Bronchial epithelial cell (primary cell): ENCODE results near the gene PDE6C. TPM values are rescaled to one million over a fixed set of nuclear protein-coding genes. Genes with fewer than 3 reads are reported as not detected.
A peak's percentile ranks its signal among the peaks of the same experiment; 100 is the strongest.

Source experiments
- DNase-seq: peaks from one replicate; pipeline ENCODE4 v3.0.0-alpha.2; 2010; ENCODE audit warnings: low read depth
- FAIRE-seq: peaks from 2 replicates; lab custom pipeline; 2011; peaks lifted over from hg19 to GRCh38; lab: Jason Lieb, UNC
- H3K27me3 ChIP-seq: 2 replicates; pipeline ENCODE4 v1.5.1; 2011; ENCODE audit warnings: low read length; ENCODE audit not compliant: control insufficient read depth, insufficient read depth
- H3K36me3 ChIP-seq: 2 replicates; pipeline ENCODE4 v1.5.1; 2011; ENCODE audit warnings: low read length; ENCODE audit not compliant: control insufficient read depth, insufficient read depth
- H3K4me3 ChIP-seq: 2 replicates; pipeline ENCODE4 v1.5.1; 2011; ENCODE audit warnings: mild to moderate bottlenecking, low read depth, low read length, control low read depth
- total RNA-seq: library from RNA; depleted of rRNA; stranded (reverse); fragments of >200 nt; gene quantifications from 2 replicates; pipeline ENCODE4 v1.2.1, GENCODE V29; 2014
- TF ChIP-seq, protein P1 (sequence below): IDR thresholded peaks from 2 replicates; pipeline ENCODE4 v1.5.1; 2011; ENCODE audit warnings: mild to moderate bottlenecking, moderate library complexity, low read length, control low read depth, inconsistent platforms; ENCODE audit not compliant: insufficient read depth, severe bottlenecking

Gene PDE6C
- total RNA-seq, 1 donor from 2014 or later = not detected

DNA sequence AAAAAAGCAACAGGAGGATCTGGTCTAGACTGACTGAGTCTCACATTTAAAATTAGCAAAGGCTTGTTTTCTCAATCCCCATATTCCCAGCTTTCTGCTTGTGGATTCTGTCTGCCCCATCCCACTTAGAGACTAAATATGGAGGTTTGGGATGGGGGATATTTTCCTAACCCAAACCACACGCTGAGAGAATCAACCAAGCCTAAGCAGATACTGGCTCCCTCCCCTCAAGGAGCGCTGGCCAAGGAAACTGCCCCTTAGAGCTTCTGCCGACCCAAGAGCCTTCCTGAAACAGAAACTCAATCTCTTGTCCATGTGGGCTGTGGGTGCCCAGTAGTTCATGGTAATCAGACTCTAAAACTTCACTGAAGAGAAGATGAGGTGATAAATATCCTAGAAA is 42.0 kb upstream of the PDE6C start:
- no peak overlapping the region for H3K4me3 ChIP-seq
- H3K27me3 ChIP-seq = peaks cover 33% of the 10 kb centered on the region
- no peak for FAIRE-seq
- H3K36me3 ChIP-seq = no peaks in the 10 kb centered on the region
- DNase-seq = no peak
- TF ChIP-seq, protein P1, sequence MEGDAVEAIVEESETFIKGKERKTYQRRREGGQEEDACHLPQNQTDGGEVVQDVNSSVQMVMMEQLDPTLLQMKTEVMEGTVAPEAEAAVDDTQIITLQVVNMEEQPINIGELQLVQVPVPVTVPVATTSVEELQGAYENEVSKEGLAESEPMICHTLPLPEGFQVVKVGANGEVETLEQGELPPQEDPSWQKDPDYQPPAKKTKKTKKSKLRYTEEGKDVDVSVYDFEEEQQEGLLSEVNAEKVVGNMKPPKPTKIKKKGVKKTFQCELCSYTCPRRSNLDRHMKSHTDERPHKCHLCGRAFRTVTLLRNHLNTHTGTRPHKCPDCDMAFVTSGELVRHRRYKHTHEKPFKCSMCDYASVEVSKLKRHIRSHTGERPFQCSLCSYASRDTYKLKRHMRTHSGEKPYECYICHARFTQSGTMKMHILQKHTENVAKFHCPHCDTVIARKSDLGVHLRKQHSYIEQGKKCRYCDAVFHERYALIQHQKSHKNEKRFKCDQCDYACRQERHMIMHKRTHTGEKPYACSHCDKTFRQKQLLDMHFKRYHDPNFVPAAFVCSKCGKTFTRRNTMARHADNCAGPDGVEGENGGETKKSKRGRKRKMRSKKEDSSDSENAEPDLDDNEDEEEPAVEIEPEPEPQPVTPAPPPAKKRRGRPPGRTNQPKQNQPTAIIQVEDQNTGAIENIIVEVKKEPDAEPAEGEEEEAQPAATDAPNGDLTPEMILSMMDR = no peak

DNA sequence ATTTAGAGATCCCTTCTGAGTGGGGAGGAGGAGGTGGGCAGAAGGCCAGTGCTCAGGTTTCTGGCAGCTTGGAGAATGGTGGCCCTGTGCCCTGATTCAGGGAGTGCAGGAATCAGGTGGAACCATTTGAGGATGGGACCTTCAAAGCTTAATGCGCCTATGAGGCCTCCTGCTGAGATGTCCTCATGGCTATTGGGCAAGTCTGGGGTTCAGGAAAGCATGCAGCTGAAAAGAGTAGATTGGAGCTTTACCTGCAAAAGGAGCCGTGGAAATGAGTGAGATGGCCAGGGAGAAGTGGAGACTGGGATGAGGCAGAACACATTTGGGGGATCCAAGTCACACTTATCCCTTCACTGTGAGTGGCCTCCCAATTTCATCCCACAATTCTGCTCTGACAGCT is 39.7 kb upstream of the PDE6C start:
- TF ChIP-seq, protein P1 = no peak
- Histone ChIP-seq H3K27me3 (peaks cover 18% of the 10 kb centered on the region), H3K36me3 (no peaks in the 10 kb centered on the region), H3K4me3 (no peak overlapping the region)
- FAIRE-seq (no peak), DNase-seq (no peak)

DNA sequence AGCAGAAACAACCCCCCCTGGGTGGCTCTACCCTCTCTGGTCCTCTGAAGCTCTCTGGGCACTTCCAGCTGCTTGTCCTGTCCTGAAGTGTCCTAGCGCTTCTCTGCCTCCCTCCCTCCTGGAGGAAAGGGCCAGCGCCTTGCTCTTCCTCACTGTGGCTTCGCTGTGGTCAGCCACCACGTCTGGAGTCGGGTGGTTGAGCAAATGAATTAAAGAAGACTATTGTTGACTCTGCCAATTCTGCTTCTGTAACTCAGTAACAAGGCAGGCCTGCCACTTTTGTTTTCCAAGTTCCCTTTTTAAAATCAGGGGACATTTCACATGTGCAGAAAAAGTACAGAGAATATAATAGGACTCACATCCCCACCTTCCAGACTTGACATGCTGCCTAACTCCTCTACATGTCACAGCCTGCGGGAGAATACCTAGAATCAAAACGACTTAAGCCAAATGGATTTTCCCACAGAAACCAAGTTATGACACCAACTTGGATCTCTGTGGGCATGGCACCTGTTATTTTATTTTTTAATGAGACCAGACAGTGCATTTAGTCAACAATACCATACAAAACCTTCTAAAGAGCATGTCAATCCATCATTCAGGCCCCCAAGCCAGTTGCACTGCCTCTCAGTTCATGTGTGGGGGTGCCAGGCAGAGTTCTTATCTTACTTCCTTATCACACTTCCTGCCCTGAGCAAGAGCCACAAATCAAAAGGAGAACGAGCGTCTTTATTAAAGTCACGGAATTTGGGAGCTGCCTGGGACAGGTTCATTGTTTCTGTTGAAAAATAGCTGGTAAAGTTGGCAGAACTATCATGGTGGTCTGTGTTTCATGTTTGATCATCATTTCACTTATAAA is 39.1 kb upstream of the PDE6C start:
- Histone ChIP-seq H3K4me3 (no peak overlapping the region), H3K27me3 (peaks cover 11% of the 10 kb centered on the region), H3K36me3 (no peaks in the 10 kb centered on the region)
- DNase-seq (peak; percentile 53), FAIRE-seq (no peak)
- TF ChIP-seq, protein P1 = no peak

DNA sequence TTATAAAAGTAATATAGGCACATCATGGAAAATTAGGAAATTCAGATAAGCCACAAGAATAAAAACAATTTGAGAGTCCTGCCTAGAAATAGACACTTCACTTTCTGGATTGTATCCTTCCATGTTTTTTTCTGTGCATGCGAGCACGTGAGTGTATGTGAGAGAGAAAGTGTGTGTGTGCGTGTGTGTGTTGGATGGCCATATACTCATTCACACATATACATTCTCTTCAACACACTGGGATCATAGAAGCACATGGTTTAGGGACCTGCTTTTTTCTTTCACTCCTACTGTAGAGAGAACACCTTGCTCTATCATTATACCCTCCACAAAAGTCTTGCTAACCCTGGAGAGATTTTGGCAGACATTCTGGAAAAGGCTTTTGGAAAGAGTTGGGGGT is 38.4 kb upstream of the PDE6C start:
- FAIRE-seq (no peak), DNase-seq (no peak)
- Histone ChIP-seq H3K27me3 (peaks cover 6% of the 10 kb centered on the region), H3K36me3 (no peaks in the 10 kb centered on the region), H3K4me3 (no peak overlapping the region)
- TF ChIP-seq, protein P1 = no peak

DNA sequence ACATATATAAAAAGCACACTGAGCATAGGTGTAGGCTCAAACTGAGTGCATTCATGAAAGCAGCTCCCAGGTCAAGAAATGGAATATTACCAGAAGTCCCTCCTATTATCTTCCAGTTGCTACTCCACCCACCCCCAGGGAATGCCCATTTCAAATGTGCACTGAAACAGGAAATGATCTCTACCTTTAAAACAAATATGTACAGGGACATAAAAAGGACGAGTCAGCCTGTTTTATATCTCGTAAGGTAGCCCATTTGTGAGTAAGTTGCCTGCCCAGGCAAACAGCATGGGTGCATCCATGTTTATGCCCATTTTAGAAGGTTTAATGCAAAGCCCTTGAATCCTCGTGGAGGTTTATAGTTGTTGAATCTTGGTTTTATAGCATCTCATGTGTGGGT is 35.4 kb upstream of the PDE6C start:
- Histone ChIP-seq H3K4me3 (no peak overlapping the region), H3K36me3 (no peaks in the 10 kb centered on the region), H3K27me3 (peaks cover 2% of the 10 kb centered on the region)
- TF ChIP-seq, protein P1 = no peak
- FAIRE-seq (no peak), DNase-seq (peak; percentile 34)

DNA sequence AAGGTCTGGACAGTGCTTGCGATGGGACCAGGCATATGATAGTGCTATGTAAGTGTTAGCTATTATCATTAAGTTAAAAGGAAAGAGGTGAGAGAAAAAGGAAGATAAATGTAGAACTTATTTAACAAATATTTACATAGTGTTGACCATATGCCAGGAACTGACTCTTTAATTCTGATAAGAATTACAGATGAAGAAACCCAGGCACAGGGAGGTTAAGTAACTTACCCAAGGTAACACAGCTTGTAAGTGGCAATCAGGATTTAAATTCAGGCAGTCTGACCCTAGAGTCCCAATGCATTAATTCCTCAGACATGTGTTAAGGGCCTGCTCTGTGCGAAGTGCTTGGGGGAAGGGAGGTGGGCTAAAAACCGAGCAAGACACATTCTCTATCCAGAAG is 34.8 kb upstream of the PDE6C start:
- DNase-seq (no peak), FAIRE-seq (no peak)
- Histone ChIP-seq H3K4me3 (no peak overlapping the region), H3K36me3 (no peaks in the 10 kb centered on the region), H3K27me3 (no peaks in the 10 kb centered on the region)
- TF ChIP-seq, protein P1 = no peak
